Panc1 (cell line): Measurements from ENCODE around the gene GJB4. TPM values are rescaled to one million over a fixed set of nuclear protein-coding genes. Genes with fewer than 3 reads are reported as not detected.

ENCODE experiments used
- ATAC-seq: fragments of 200-7000 bp; cut with Tn5 transposase; 2 replicates; pipeline ENCODE4 v1.9.1; 2020; ENCODE audit warnings: mild to moderate bottlenecking, moderate library complexity
- BruUV-seq: library from RNA; stranded (reverse); fragments of 400-500 nt; replicated peaks from 2 replicates; lab custom pipeline; 2021; lab: Mats Ljungman, UMichigan
- CTCF ChIA-PET: fragments of 300-600 bp; sonication (Branson Sonifier 250); formaldehyde crosslinking; loops from one replicate; lab custom pipeline; 2022; ENCODE audit warnings: antibody characterized with exemption; lab: Charles Lee
- POLR2A ChIA-PET: fragments of 300-600 bp; sonication (Branson Sonifier 250); formaldehyde crosslinking; loops from one replicate; lab custom pipeline; 2022; ENCODE audit warnings: antibody characterized with exemption; lab: Charles Lee
- DNase-seq: peaks from one replicate; pipeline ENCODE4 v3.0.0-alpha.2; 2010; ENCODE audit warnings: low read depth, low spot score
- H3K27ac ChIP-seq: 2 replicates; pipeline ENCODE4 v1.5.1; 2011; ENCODE audit warnings: mild to moderate bottlenecking, low read length, inconsistent platforms
- H3K27me3 ChIP-seq: fragments of 200-500 bp; sonication (Bioruptor generic); 2 replicates; pipeline ENCODE4 v1.6.0; 2014; ENCODE audit warnings: low read length, inconsistent platforms; ENCODE audit not compliant: control insufficient read depth, insufficient read depth
- H3K36me3 ChIP-seq: fragments of 200-500 bp; sonication (Bioruptor generic); 2 replicates; pipeline ENCODE4 v1.5.1; 2014; ENCODE audit warnings: inconsistent platforms, mild to moderate bottlenecking, low read length, moderate library complexity; ENCODE audit not compliant: control insufficient read depth, insufficient read depth
- H3K4me1 ChIP-seq: 2 replicates; pipeline ENCODE4 v1.5.1; 2011; ENCODE audit warnings: inconsistent platforms, mild to moderate bottlenecking, low read length, moderate library complexity; ENCODE audit not compliant: control insufficient read depth, insufficient read depth
- H3K4me3 ChIP-seq, 2 experiments: 2 replicates each; pipeline ENCODE4 v1.5.1; 2011 to 2012; ENCODE audit warnings: low read depth in 2 of 2, low read length in 2 of 2, mild to moderate bottlenecking in 2 of 2, inconsistent platforms in 1 of 2, moderate library complexity in 1 of 2
- H3K9me3 ChIP-seq: fragments of 200-500 bp; sonication (Bioruptor generic); 2 replicates; pipeline ENCODE4 v1.5.1; 2014; ENCODE audit warnings: low read depth, mild to moderate bottlenecking, inconsistent platforms, low read length, moderate library complexity; ENCODE audit not compliant: control insufficient read depth, insufficient read depth
- CTCF ChIP-seq: fragments of 450-650 bp; IDR thresholded peaks from 2 replicates; pipeline ENCODE4 v1.5.1; 2017; ENCODE audit warnings: mild to moderate bottlenecking
- POLR2AphosphoS5 ChIP-seq: IDR thresholded peaks from 2 replicates; pipeline ENCODE4 v1.6.1; 2012; ENCODE audit warnings: mild to moderate bottlenecking, low read depth, low read length, moderate library complexity
- REST ChIP-seq, 2 experiments: IDR thresholded peaks; 2 replicates each; pipeline ENCODE4 v1.6.1; 2011 to 2012; ENCODE audit warnings: low read depth in 2 of 2, control low read depth in 1 of 2, low read length in 1 of 2, mild to moderate bottlenecking in 1 of 2, moderate library complexity in 1 of 2; ENCODE audit not compliant: insufficient read depth in 1 of 2
- SIN3A ChIP-seq: IDR thresholded peaks from 2 replicates; pipeline ENCODE4 v1.6.1; 2012; ENCODE audit warnings: low read depth, mild to moderate bottlenecking, low read length, moderate library complexity, borderline replicate concordance; ENCODE audit not compliant: insufficient read depth
- TCF7L2 ChIP-seq: IDR thresholded peaks from 2 replicates; pipeline ENCODE4 v1.6.1; 2011; ENCODE audit warnings: mild to moderate bottlenecking, low read depth, low read length, inconsistent platforms
- in situ Hi-C: cut with HindIII; loops from 2 replicates; pipeline ENCODE4 v1.10.0; 2016; ENCODE audit warnings: low sequenced_read_pairs, low pct_unique_long_range_greater_than_20kb
- intact Hi-C: fragments of 100-400 bp; cut with micrococcal nuclease; formaldehyde crosslinking; loops from one replicate; pipeline ENCODE4 v1.10.0; 2022; ENCODE audit not compliant: unreplicated experiment
- total RNA-seq: library from RNA; stranded (reverse); gene quantifications from one replicate; pipeline ENCODE4 v1.2.1, GENCODE V29; 2021; ENCODE audit not compliant: unreplicated experiment

The GJB4 gene
- total RNA-seq, 1 experiment from 2014 or later, result not detected

GRCh38 chr1:34792868-34793727, 33.6 kb downstream of the GJB4 start, which contains the start of gene GJA4:
GJA4 (plus strand) TSS chr1:34792999; CDS start chr1:34794214, 1,215 bp downstream.
- BruUV-seq, result no TSS peak
- intact Hi-C loops, result no loop called here
- ATAC-seq, result no peak
- ChIA-PET CTCF (no interaction called here), POLR2A (no interaction called here)
- no peaks in the 10 kb centered on the region for H3K4me1 ChIP-seq
- no peak within 1 kb of the TSS for H3K4me3 ChIP-seq
- H3K27me3 ChIP-seq, result no peaks in the 10 kb centered on the region
- H3K36me3 ChIP-seq, result no peaks in the 10 kb centered on the region
- H3K27ac ChIP-seq, result no peak within 1 kb of the TSS
- TF ChIP-seq REST (IDR thresholded peaks at IDR 0.05; ENCODE audit: insufficient read depth in 1 of 2, low read depth in 2 of 2, low read length in 1 of 2) (no peak), TCF7L2 (no peak), POLR2AphosphoS5 (no peak), SIN3A (no peak), CTCF (no peak)
- in situ Hi-C loops, result no loop called here
- H3K9me3 ChIP-seq, result no peaks in the 10 kb centered on the region
- DNase-seq, result no peak

- Histone ChIP-seq H3K27me3 (no peaks in the 10 kb centered on the region), H3K27ac (no peak overlapping the region), H3K4me1 (no peaks in the 10 kb centered on the region), H3K36me3 (no peaks in the 10 kb centered on the region), H3K4me3 (no peak overlapping the region), H3K9me3 (no peaks in the 10 kb centered on the region)
- no TSS peak for BruUV-seq
- ATAC-seq, result no peak
- TF ChIP-seq REST (IDR thresholded peaks at IDR 0.05; ENCODE audit: insufficient read depth in 1 of 2, low read depth in 2 of 2, low read length in 1 of 2) (no peak), POLR2AphosphoS5 (no peak), SIN3A (no peak), TCF7L2 (no peak), CTCF (no peak)
- ChIA-PET POLR2A (no interaction called here), CTCF (no interaction called here)
- in situ Hi-C loops, result no loop called here
- intact Hi-C loops, result no loop called here
- DNase-seq, result no peak
These were observed 34.7 kb downstream of the GJB4 start for GRCh38 chr1:34794001-34794789.
